A549 (cell line): ENCODE results near the gene GATA5.

Experiments used
- CBX8 ChIP-seq: fragments of 200-600 bp; sonication (generic); IDR thresholded peaks from 2 replicates; pipeline ENCODE4 v1.6.1; 2016
- FOSL2 ChIP-seq, 2 experiments: fragments of 450-650 bp in 1 of 2; fragments of >200 bp in 1 of 2; sonication (Bioruptor Twin) in 1 of 2; formaldehyde crosslinking; IDR thresholded peaks; 2 replicates each; pipeline versions ENCODE4 v1.5.0 to v1.6.1; 2016 to 2020; ENCODE audit warnings: mild to moderate bottlenecking in 1 of 2, moderate library complexity in 1 of 2
- HOXA7 ChIP-seq: fragments of 250-450 bp; sonication (Bioruptor Pico); IDR thresholded peaks from 2 replicates; pipeline ENCODE4 v1.5.0; 2020; ENCODE audit warnings: mild to moderate bottlenecking, moderate library complexity
- POLR2A ChIP-seq: IDR thresholded peaks from 2 replicates; pipeline ENCODE4 v1.6.1; 2012; ENCODE audit warnings: mild to moderate bottlenecking, low read length
- RAD21 ChIP-seq, 2 experiments: fragments of >200 bp in 1 of 2; sonication (Bioruptor Twin) in 1 of 2; formaldehyde crosslinking in 1 of 2; IDR thresholded peaks in 1 of 2; conservative IDR thresholded peaks in 1 of 2; 2 replicates in 1 of 2; 3 replicates in 1 of 2; pipeline ENCODE4 v1.6.1; 2012 to 2018; ENCODE audit warnings: inconsistent platforms in 1 of 2
- ZFP36 ChIP-seq: fragments of 450-650 bp; IDR thresholded peaks from 2 replicates; pipeline ENCODE4 v1.6.1; 2014; ENCODE audit warnings: borderline replicate concordance; ENCODE audit not compliant: partially characterized antibody
- TF ChIP-seq, protein P1 (sequence below): fragments of >200 bp; sonication (Bioruptor Twin); formaldehyde crosslinking; IDR thresholded peaks from 3 replicates; pipeline ENCODE4 v1.5.1; 2016
- TF ChIP-seq, protein P2 (sequence below): IDR thresholded peaks from 2 replicates; pipeline ENCODE4 v1.6.1; 2012

DNA sequence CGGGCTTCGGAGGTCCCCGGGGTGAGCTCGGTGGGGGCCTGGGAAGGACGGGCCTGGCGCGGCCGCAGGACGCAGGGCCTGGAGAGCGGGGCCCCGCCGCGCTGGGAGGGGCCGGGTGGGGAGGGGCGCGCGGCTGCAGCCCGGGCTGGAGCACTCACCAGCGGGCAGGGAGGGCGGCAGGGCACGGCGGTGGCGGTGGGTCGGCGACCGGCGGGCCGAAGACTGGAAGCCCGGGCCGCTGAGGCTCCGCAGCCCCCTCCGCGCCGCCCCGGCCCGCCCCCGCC is at the start of gene GATA5:
- TF ChIP-seq, protein P1, sequence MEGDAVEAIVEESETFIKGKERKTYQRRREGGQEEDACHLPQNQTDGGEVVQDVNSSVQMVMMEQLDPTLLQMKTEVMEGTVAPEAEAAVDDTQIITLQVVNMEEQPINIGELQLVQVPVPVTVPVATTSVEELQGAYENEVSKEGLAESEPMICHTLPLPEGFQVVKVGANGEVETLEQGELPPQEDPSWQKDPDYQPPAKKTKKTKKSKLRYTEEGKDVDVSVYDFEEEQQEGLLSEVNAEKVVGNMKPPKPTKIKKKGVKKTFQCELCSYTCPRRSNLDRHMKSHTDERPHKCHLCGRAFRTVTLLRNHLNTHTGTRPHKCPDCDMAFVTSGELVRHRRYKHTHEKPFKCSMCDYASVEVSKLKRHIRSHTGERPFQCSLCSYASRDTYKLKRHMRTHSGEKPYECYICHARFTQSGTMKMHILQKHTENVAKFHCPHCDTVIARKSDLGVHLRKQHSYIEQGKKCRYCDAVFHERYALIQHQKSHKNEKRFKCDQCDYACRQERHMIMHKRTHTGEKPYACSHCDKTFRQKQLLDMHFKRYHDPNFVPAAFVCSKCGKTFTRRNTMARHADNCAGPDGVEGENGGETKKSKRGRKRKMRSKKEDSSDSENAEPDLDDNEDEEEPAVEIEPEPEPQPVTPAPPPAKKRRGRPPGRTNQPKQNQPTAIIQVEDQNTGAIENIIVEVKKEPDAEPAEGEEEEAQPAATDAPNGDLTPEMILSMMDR, result no peak
- TF ChIP-seq POLR2A (no peak; the same call in 1 of the 2 replicates), RAD21 (conservative IDR thresholded peaks at IDR 0.05 in 1 of 2, IDR thresholded peaks at IDR 0.05 in 1 of 2) (no peak), ZFP36 (no peak), FOSL2 (IDR thresholded peaks at IDR 0.05) (no peak), FOSL2 (CRISPR knock-in tag; IDR thresholded peaks at IDR 0.05) (no peak), CBX8 (no peak), HOXA7 (no peak)
- TF ChIP-seq, protein P2, sequence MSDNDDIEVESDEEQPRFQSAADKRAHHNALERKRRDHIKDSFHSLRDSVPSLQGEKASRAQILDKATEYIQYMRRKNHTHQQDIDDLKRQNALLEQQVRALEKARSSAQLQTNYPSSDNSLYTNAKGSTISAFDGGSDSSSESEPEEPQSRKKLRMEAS, result no peak
